Tibial artery (tissue), 4 donors: ENCODE data around the gene DACH2.

Source experiments
- DNase-seq, 2 donors: peaks; one replicate each; pipeline ENCODE4 v3.0.0-alpha.2; 2019
- H3K27ac ChIP-seq, 2 donors: fragments of 200-600 bp; sonication (generic) in 1 of 2; 1 replicate in 1 of 2; 2 replicates in 1 of 2; pipeline ENCODE4 v1.5.1; 2018 to 2019; ENCODE audit warnings: mild to moderate bottlenecking in 1 of 2
- H3K27me3 ChIP-seq, 2 donors: fragments of 200-600 bp; sonication (generic) in 1 of 2; one replicate each; pipeline versions ENCODE4 v1.5.1 to v1.6.0; 2016 to 2019
- H3K36me3 ChIP-seq, 3 donors: fragments of 200-600 bp; sonication (generic) in 2 of 3; one replicate each; pipeline ENCODE4 v1.5.1; 2016 to 2019; ENCODE audit warnings: mild to moderate bottlenecking in 2 of 3
- H3K4me1 ChIP-seq, 4 donors: fragments of 200-600 bp; sonication (generic) in 2 of 4; 1 replicate in 3 of 4; 2 replicates in 1 of 4; pipeline ENCODE4 v1.5.1; 2016 to 2019
- H3K4me3 ChIP-seq, 2 donors: fragments of 200-600 bp; sonication (generic) in 1 of 2; 1 replicate in 1 of 2; 2 replicates in 1 of 2; pipeline ENCODE4 v1.5.1; 2018 to 2019; ENCODE audit warnings: mild to moderate bottlenecking in 2 of 2
- H3K9me3 ChIP-seq, 3 donors: fragments of 200-600 bp; sonication (generic) in 1 of 3; one replicate each; pipeline ENCODE4 v1.5.1; 2016 to 2019
- CTCF ChIP-seq, 2 experiments: fragments of 200-600 bp in 1 of 2; fragments of 450-650 bp in 1 of 2; IDR thresholded peaks; one replicate each; pipeline ENCODE4 v1.5.1; 2017 to 2019; ENCODE audit warnings: antibody characterized with exemption in 2 of 2, mild to moderate bottlenecking in 1 of 2, moderate library complexity in 1 of 2
- intact Hi-C: fragments of 100-400 bp; cut with DNase I; formaldehyde crosslinking; loops from one replicate; pipeline ENCODE4 v1.15.0; 2023; ENCODE audit warnings: low total_unique reads

The DACH2 gene

GRCh38 chrX:86295293-86295692 lies 147.0 kb downstream of the DACH2 start:
- H3K27ac ChIP-seq = no peak overlapping the region
- H3K36me3 ChIP-seq = no peaks in the 10 kb centered on the region
- intact Hi-C loops = no loop called here
- no peak for DNase-seq
- no peaks in the 10 kb centered on the region for H3K4me1 ChIP-seq
- TF ChIP-seq CTCF (IDR thresholded peaks at IDR 0.05) = no peak
- H3K9me3 ChIP-seq = no peaks in the 10 kb centered on the region
- no peak overlapping the region for H3K4me3 ChIP-seq
- no peaks in the 10 kb centered on the region for H3K27me3 ChIP-seq

DNA sequence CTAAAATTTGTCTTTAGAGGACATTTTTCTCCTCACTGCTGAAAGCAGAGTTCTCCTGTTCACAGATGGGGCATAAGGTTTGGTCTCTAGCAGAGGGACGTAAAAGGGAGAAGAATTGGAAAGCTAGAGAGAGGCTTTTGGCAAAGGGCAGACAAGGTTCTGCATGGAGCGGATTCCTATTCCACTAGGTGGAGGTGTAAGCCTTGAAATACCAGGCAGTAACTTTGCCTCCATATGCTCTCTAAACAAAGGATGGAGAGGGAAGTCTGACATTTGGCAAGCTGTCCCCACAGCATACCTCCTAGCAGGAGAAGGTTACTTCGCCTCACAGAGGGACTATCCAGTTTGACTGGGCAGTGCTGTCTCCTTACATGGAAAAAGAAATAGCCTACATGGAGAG lies 174.7 kb downstream of the DACH2 start:
- TF ChIP-seq CTCF (IDR thresholded peaks at IDR 0.05) = no peak
- H3K4me1 ChIP-seq = no peaks in the 10 kb centered on the region
- DNase-seq = no peak
- no peaks in the 10 kb centered on the region for H3K27me3 ChIP-seq
- intact Hi-C loops = no loop called here
- no peaks in the 10 kb centered on the region for H3K36me3 ChIP-seq
- H3K27ac ChIP-seq = no peak overlapping the region
- peaks cover 0 to 18% (median 8%) of the 10 kb centered on the region in 3 donors for H3K9me3 ChIP-seq
- H3K4me3 ChIP-seq = no peak overlapping the region

GRCh38 chrX:86329174-86329573 lies 180.9 kb downstream of the DACH2 start:
- intact Hi-C loops = no loop called here
- H3K4me3 ChIP-seq = no peak overlapping the region
- no peaks in the 10 kb centered on the region for H3K27me3 ChIP-seq
- H3K27ac ChIP-seq = no peak overlapping the region
- no peaks in the 10 kb centered on the region for H3K36me3 ChIP-seq
- no peak for DNase-seq
- H3K4me1 ChIP-seq = no peaks in the 10 kb centered on the region
- no peaks in the 10 kb centered on the region for H3K9me3 ChIP-seq
- TF ChIP-seq CTCF (IDR thresholded peaks at IDR 0.05) = no peak

- no peak for DNase-seq
- TF ChIP-seq CTCF (IDR thresholded peaks at IDR 0.05) = no peak
- H3K9me3 ChIP-seq = no peaks in the 10 kb centered on the region
- H3K27ac ChIP-seq = no peak overlapping the region
- H3K4me1 ChIP-seq = no peaks in the 10 kb centered on the region
- intact Hi-C loops = no loop called here
- no peak overlapping the region for H3K4me3 ChIP-seq
- no peaks in the 10 kb centered on the region for H3K27me3 ChIP-seq
- H3K36me3 ChIP-seq = no peaks in the 10 kb centered on the region
Observed at GRCh38 chrX:86348669-86349068, 200.4 kb downstream of the DACH2 start.

- Histone ChIP-seq H3K27ac (no peak overlapping the region), H3K9me3 (no peaks in the 10 kb centered on the region), H3K27me3 (no peaks in the 10 kb centered on the region), H3K36me3 (no peaks in the 10 kb centered on the region), H3K4me1 (no peaks in the 10 kb centered on the region), H3K4me3 (no peak overlapping the region)
- intact Hi-C loops = no loop called here
- no peak for TF ChIP-seq CTCF (IDR thresholded peaks at IDR 0.05)
- no peak for DNase-seq
Observed at GRCh38 chrX:86349115-86349514, 200.9 kb downstream of the DACH2 start.
